ENCODE results near the gene TIAM1. TPM values are rescaled to one million over a fixed set of nuclear protein-coding genes. Genes with fewer than 3 reads are reported as not detected.
A peak's percentile ranks its signal among the peaks of the same experiment; 100 is the strongest.

Gene TIAM1
- total RNA-seq, 1 experiment from 2014 or later, result 3.7 TPM

DNA sequence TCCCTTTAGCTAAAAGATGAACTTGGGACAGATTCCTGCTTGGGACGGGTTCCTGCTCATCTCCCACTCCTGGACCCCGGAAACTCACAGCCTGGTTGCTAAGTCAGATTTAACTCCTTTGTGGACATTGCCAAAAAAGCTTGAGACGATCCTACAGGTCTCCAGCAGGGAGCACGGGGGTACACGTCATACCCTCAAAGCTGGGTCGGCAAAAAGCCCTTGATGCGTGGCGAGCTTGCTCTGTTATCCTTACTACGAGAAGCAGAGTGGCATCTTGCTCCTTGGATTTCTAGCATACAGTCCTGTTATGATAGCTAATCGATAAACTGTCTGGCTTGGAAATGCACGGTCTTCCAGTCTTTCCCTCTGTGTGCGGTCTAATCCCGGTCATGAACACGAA is 244.9 kb downstream of the TIAM1 start:
- in situ Hi-C loops (cut with HindIII; ENCODE audit: low pct_unique_long_range_greater_than_20kb, low sequenced_read_pairs), result no loop called here
- POLR2A ChIA-PET, result no interaction called here
- CTCF ChIA-PET, result interaction anchor here (1.0 kb wide), 1 partner anchor 82 kb away, joined by 5 read pairs; no protein-coding TSS in a partner anchor
- Histone ChIP-seq H3K27me3 (ENCODE audit: control insufficient read depth, insufficient read depth, low read length) (no peaks in the 10 kb centered on the region), H3K4me1 (ENCODE audit: control insufficient read depth, insufficient read depth, low read length) (peaks cover 2% of the 10 kb centered on the region; the same call in 1 of the 2 replicates), H3K4me3 (ENCODE audit: low read depth in 2 of 2, low read length in 2 of 2) (peak overlapping the region in 1 of 2 experiments; percentile 30; a peak in 1 of 4 replicates), H3K27ac (ENCODE audit: low read length) (no peak overlapping the region), H3K9me3 (ENCODE audit: control insufficient read depth, insufficient read depth, low read depth, low read length) (no peaks in the 10 kb centered on the region), H3K36me3 (ENCODE audit: control insufficient read depth, insufficient read depth, low read length) (no peaks in the 10 kb centered on the region)
- no TSS peak for BruUV-seq (replicated peaks)
- ATAC-seq, result no peak
- TF ChIP-seq, protein P1, sequence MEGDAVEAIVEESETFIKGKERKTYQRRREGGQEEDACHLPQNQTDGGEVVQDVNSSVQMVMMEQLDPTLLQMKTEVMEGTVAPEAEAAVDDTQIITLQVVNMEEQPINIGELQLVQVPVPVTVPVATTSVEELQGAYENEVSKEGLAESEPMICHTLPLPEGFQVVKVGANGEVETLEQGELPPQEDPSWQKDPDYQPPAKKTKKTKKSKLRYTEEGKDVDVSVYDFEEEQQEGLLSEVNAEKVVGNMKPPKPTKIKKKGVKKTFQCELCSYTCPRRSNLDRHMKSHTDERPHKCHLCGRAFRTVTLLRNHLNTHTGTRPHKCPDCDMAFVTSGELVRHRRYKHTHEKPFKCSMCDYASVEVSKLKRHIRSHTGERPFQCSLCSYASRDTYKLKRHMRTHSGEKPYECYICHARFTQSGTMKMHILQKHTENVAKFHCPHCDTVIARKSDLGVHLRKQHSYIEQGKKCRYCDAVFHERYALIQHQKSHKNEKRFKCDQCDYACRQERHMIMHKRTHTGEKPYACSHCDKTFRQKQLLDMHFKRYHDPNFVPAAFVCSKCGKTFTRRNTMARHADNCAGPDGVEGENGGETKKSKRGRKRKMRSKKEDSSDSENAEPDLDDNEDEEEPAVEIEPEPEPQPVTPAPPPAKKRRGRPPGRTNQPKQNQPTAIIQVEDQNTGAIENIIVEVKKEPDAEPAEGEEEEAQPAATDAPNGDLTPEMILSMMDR (IDR thresholded peaks at IDR 0.05), result no peak
- TF ChIP-seq POLR2AphosphoS5 (IDR thresholded peaks at IDR 0.05; ENCODE audit: low read depth, low read length), result no peak
- no peak for TF ChIP-seq TCF7L2 (IDR thresholded peaks at IDR 0.05; ENCODE audit: low read depth, low read length)
- no peak for TF ChIP-seq REST (IDR thresholded peaks at IDR 0.05; ENCODE audit: insufficient read depth in 1 of 2, low read depth in 2 of 2, low read length in 1 of 2)
- no peak for TF ChIP-seq SIN3A (IDR thresholded peaks at IDR 0.05; ENCODE audit: borderline replicate concordance, insufficient read depth, low read depth, low read length)
- intact Hi-C loops (cut with micrococcal nuclease; ENCODE audit: unreplicated experiment), result loop anchor here (5.0 kb wide), 1 partner anchor 503 kb away; no protein-coding TSS in a partner anchor
- no peak for DNase-seq (ENCODE audit: low read depth, low spot score)

GRCh38 chr21:31098576-31099005 is 245.5 kb downstream of the TIAM1 start:
- Histone ChIP-seq H3K27me3 (ENCODE audit: control insufficient read depth, insufficient read depth, low read length) (no peaks in the 10 kb centered on the region), H3K36me3 (ENCODE audit: control insufficient read depth, insufficient read depth, low read length) (no peaks in the 10 kb centered on the region), H3K27ac (ENCODE audit: low read length) (no peak overlapping the region), H3K4me3 (ENCODE audit: low read depth in 2 of 2, low read length in 2 of 2) (peak overlapping the region in 1 of 2 experiments; percentile 30; a peak in 2 of 4 replicates), H3K9me3 (ENCODE audit: control insufficient read depth, insufficient read depth, low read depth, low read length) (no peaks in the 10 kb centered on the region), H3K4me1 (ENCODE audit: control insufficient read depth, insufficient read depth, low read length) (peaks cover 2% of the 10 kb centered on the region; the same call in 1 of the 2 replicates)
- ATAC-seq (peak; percentile 71), DNase-seq (ENCODE audit: low read depth, low spot score) (peak; percentile 43)
- POLR2A ChIA-PET, result no interaction called here
- intact Hi-C loops (cut with micrococcal nuclease; ENCODE audit: unreplicated experiment), result loop anchor here (1.0 to 5.0 kb wide), 2 partner anchors 82 to 504 kb away; no protein-coding TSS in a partner anchor
- in situ Hi-C loops (cut with HindIII; ENCODE audit: low pct_unique_long_range_greater_than_20kb, low sequenced_read_pairs), result no loop called here
- TF ChIP-seq, protein P1 (IDR thresholded peaks at IDR 0.05), result peak; percentile 88
- TF ChIP-seq REST (IDR thresholded peaks at IDR 0.05; ENCODE audit: insufficient read depth in 1 of 2, low read depth in 2 of 2, low read length in 1 of 2), result no peak
- CTCF ChIA-PET, result no interaction called here
- BruUV-seq (replicated peaks), result no TSS peak
